ENCODE data around the gene MYRIP. TPM values are rescaled to one million over a fixed set of nuclear protein-coding genes. Genes with fewer than 3 reads are reported as not detected.

Gene MYRIP
- total and polyA plus RNA-seq, 2 experiments from 2014 or later, result 1.5 to 1.8 TPM

- 0 out of 3 replicates have a peak, but pooled peaks cover 2% of the 10 kb centered on the region for H3K4me1 Mint-ChIP-seq
Observed at GRCh38 chr3:40057077-40057476, 247.7 kb downstream of the MYRIP start.

More at GRCh38 chr3:40057077-40057476, 247.7 kb downstream of the MYRIP start:
- H3K4me2 ChIP-seq, result no peak overlapping the region
- H3K4me3 ChIP-seq, result no peak overlapping the region
- H3K79me2 ChIP-seq (replicated peaks; ENCODE audit: insufficient read depth), result no peaks in the 10 kb centered on the region
- Mint-ChIP-seq H3K4me3 (no peak overlapping the region), H3K27me3 (ENCODE audit: insufficient read depth, low read depth, poor library complexity) (peaks cover 2% of the 10 kb centered on the region), H3K9me3 (peaks cover 4% of the 10 kb centered on the region; the same call in 1 of the 3 replicates), H3K36me3 (ENCODE audit: low read depth) (no peaks in the 10 kb centered on the region), H3K27ac (no peak overlapping the region)
- no peaks in the 10 kb centered on the region for H4K20me1 ChIP-seq (replicated peaks; ENCODE audit: insufficient read depth)
- ATAC-seq, result no peak
- H3K27ac ChIP-seq (ENCODE audit: low read depth), result no peak overlapping the region
- H3K4me1 ChIP-seq (ENCODE audit: insufficient read depth), result no peaks in the 10 kb centered on the region
- no peaks in the 10 kb centered on the region for H3F3A ChIP-seq (replicated peaks; ENCODE audit: low read depth)
- H2AFZ ChIP-seq, result no peak overlapping the region
- H3K36me3 ChIP-seq (ENCODE audit: insufficient read depth), result no peaks in the 10 kb centered on the region
- no peaks in the 10 kb centered on the region for H3K27me3 ChIP-seq (ENCODE audit: insufficient read depth)
- peaks cover 4% of the 10 kb centered on the region; the same call in 1 of the 2 replicates for H3K9me2 ChIP-seq (ENCODE audit: insufficient read depth)
- TF ChIP-seq EZH2 (IDR thresholded peaks at IDR 0.05; ENCODE audit: low read depth, unreplicated experiment) (no peak), EZH2phosphoT487 (IDR thresholded peaks at IDR 0.05; ENCODE audit: unreplicated experiment) (no peak), ZNF114 (CRISPR knock-in tag; IDR thresholded peaks at IDR 0.05) (no peak), ZNF462 (CRISPR knock-in tag; IDR thresholded peaks at IDR 0.05) (no peak), CTCF (conservative IDR thresholded peaks at IDR 0.05; ENCODE audit: low read depth in 2 of 2) (no peak), ZNF331 (CRISPR knock-in tag; IDR thresholded peaks at IDR 0.05; ENCODE audit: low read depth) (no peak)
- DNase-seq (ENCODE audit: low spot score), result no peak
